Measurements from ENCODE around the gene PLB1.

PLB1 gene

DNA sequence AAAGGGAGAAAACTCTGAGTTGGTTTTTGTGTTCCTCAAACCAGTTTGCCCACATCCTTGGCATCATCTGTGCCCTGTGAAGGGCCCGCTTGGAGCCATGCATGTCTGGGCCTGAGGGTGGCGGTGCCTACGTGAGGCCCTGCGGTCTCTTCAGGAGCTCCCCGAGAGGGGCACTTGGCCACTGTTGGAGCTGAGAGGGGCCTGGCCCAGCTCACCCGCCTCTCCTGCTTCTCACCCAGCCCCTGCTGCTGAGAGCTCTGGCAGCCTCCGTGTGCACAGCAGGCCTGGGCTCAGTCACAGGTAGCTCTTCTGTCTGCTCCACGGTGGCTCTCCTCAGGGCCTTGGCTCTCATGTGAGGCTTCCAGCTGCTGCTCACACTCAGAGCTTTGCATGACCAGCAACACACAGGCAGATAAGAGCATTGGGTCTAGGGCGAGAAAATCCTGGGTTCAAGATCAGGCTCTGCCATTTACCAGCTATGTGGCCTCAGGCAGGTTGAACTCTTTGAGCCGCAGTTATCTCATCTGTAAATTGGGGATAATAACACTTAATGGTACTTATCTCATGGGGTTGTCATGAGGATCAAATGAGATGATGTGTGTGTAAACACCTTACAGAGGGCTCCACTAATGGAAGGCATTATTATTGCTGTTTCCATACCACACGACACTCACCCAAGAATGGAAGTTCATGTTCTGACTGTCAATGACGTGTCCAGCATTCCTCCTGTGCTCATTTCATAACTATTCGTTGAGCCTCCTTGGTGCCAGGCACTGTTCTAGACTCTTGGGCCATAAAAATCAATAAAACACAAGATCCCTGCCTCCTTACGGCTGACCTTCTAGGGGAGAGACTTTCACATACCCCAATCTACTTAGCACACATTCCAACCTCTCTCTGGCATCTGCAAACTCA, 41.6 kb upstream of the PLB1 start:
- TF ChIP-seq, protein P1, sequence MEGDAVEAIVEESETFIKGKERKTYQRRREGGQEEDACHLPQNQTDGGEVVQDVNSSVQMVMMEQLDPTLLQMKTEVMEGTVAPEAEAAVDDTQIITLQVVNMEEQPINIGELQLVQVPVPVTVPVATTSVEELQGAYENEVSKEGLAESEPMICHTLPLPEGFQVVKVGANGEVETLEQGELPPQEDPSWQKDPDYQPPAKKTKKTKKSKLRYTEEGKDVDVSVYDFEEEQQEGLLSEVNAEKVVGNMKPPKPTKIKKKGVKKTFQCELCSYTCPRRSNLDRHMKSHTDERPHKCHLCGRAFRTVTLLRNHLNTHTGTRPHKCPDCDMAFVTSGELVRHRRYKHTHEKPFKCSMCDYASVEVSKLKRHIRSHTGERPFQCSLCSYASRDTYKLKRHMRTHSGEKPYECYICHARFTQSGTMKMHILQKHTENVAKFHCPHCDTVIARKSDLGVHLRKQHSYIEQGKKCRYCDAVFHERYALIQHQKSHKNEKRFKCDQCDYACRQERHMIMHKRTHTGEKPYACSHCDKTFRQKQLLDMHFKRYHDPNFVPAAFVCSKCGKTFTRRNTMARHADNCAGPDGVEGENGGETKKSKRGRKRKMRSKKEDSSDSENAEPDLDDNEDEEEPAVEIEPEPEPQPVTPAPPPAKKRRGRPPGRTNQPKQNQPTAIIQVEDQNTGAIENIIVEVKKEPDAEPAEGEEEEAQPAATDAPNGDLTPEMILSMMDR (IDR thresholded peaks at IDR 0.05; ENCODE audit: control insufficient read depth, extremely low read depth, insufficient read depth) = no peak
- no peak for DNase-seq (ENCODE audit: low read depth)

DNA sequence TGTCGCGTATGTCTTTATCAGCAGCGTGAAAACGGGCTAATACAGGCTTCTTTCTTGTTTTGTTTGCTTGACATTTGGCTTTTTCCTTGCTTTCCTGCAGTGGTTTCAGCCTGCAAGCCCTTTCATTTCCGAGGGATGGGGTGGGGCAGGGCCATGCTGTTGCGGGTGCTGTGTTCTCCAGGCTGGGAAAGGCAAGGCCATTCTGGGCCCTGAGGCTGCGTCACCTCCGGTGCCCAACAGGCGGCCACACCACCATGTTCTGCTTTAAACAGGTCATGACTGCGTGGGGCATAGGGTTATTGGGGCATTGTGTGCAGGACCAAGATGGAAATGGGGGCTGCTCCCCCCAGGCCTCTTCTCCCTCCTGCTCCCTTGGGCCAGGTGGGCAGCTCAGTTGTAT, 38.6 kb upstream of the PLB1 start:
- no peak for DNase-seq (ENCODE audit: low read depth)
- TF ChIP-seq, protein P1 (IDR thresholded peaks at IDR 0.05; ENCODE audit: control insufficient read depth, extremely low read depth, insufficient read depth) = no peak

More for the DNA sequence above, 41.6 kb upstream of the PLB1 start:
- no peak overlapping the region for H3K4me3 ChIP-seq (ENCODE audit: low read depth, low read length)

DNA sequence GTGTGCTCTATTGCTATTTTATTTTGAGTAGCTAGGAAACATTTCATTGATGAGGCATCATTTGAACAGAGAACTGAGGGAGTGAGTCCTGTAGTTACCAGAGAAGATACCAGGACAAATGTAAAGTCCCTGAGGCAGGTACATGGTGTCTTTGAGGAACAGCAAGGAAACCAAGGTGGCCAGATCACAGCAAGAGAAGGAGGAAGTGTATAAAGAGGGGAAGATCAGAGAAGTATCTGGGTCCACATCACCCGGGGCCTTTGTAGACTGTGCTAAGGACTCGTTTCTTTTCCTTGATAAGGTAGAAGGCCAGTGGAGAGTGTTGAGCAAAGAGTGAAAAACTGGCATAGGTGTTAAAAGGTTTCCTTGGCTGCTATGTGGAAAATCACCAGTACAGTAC, 34.8 kb upstream of the PLB1 start:
- TF ChIP-seq, protein P1 (IDR thresholded peaks at IDR 0.05; ENCODE audit: control insufficient read depth, extremely low read depth, insufficient read depth) = no peak
- DNase-seq (ENCODE audit: low read depth) = no peak
- H3K4me3 ChIP-seq (ENCODE audit: low read depth, low read length) = no peak overlapping the region

More for the DNA sequence above, 38.6 kb upstream of the PLB1 start:
- H3K4me3 ChIP-seq (ENCODE audit: low read depth, low read length) = no peak overlapping the region

DNA sequence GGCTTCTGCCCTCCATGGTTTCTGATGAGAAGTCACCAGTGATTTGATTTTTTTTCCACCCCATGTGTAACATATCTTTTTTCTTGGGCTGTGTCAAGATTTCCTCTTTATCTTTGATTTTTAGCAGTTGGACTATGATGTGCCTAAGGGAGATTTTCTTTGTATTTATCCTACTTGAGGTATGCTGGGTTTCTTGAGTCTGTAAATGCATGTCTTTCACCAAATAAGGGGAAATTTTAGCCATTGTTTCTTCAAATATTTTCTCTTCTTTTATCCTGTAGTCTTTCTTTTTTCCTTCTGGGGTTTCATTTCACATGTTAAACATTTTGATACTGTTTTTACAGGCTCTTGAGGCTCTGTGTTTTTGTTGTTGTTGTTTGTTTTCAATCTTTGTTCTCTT, 33.7 kb upstream of the PLB1 start:
- no peak for DNase-seq (ENCODE audit: low read depth)
- H3K4me3 ChIP-seq (ENCODE audit: low read depth, low read length) = no peak overlapping the region
- TF ChIP-seq, protein P1 (IDR thresholded peaks at IDR 0.05; ENCODE audit: control insufficient read depth, extremely low read depth, insufficient read depth) = no peak

DNA sequence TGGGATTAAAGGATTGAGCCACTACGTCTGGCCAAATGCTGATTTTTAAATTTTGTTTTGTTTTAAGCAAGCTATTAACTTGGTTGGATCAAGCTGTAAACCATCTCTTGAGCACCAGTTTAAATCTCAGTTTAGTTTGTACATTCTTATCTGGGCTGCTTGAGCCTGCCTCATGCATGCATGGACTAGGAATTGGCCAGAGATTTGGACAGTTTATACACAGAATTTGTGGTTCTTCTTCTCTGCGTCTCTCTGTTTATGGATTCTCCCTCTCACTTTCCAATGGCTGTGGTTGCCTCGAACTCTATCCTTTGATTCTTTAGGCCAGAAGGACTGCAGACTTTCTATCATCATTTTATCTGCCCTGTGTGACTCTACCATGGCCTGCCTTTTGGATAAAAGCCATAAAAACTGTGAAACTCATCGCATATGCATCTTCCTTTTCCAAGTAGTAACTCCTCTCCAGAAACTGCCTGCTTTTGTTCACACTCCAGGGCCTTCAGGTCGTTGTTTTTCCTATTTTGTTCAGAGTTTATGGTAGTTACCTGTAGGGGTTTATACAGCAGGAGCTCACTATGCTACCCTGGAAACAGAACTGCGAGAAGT, 32.5 kb upstream of the PLB1 start:
- TF ChIP-seq, protein P1 (IDR thresholded peaks at IDR 0.05; ENCODE audit: control insufficient read depth, extremely low read depth, insufficient read depth) = no peak
- no peak for DNase-seq (ENCODE audit: low read depth)
- H3K4me3 ChIP-seq (ENCODE audit: low read depth, low read length) = no peak overlapping the region

DNA sequence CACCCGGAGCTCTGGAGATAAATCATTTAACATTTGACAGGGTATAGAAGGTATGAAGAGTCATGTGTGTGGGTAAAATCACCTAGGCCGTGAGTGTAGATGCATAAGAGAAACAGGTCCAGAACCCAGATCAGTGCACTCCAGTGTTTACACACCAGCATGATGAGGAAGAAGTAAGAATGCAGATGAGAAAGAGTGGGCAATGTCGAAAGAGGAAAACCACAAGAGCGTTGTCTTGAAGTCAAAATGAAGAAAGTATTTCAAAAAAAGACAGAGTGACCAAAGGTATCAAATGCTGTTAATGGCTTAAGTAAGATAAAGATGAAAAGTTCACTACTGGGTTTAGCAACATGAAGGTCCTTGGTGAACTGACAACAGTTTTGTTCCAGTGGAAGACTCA, 32.0 kb upstream of the PLB1 start:
- H3K4me3 ChIP-seq (ENCODE audit: low read depth, low read length) = no peak overlapping the region
- DNase-seq (ENCODE audit: low read depth) = no peak
- TF ChIP-seq, protein P1 (IDR thresholded peaks at IDR 0.05; ENCODE audit: control insufficient read depth, extremely low read depth, insufficient read depth) = no peak

All from LNCaP clone FGC (cell line).